Spleen (tissue), 11 donors: ENCODE measurements around the gene COLEC12. TPM values are rescaled to one million over a fixed set of nuclear protein-coding genes. Genes with fewer than 3 reads are reported as not detected.

ENCODE experiments used
- DNase-seq: peaks from one replicate; pipeline ENCODE4 v3.0.0-alpha.2; 2020
- H3K27ac ChIP-seq, 8 donors: fragments of 200-600 bp; sonication (generic) in 7 of 8; 1 replicate in 4 of 8; 2 replicates in 4 of 8; pipeline versions ENCODE4 v1.5.0 to v1.8.0; 2016 to 2021; ENCODE audit warnings: inconsistent platforms in 4 of 8, mild to moderate bottlenecking in 4 of 8, moderate library complexity in 1 of 8
- H3K27me3 ChIP-seq, 7 donors: fragments of 200-600 bp; sonication (generic) in 6 of 7; replicated peaks in 1 of 7; 1 replicate in 4 of 7; 2 replicates in 3 of 7; pipeline versions ENCODE4 v1.5.0 to v1.8.0; 2016 to 2021; ENCODE audit warnings: inconsistent platforms in 3 of 7, mild to moderate bottlenecking in 1 of 7
- H3K36me3 ChIP-seq, 6 donors: fragments of 200-600 bp; sonication (generic) in 5 of 6; 1 replicate in 4 of 6; 2 replicates in 2 of 6; pipeline versions ENCODE4 v1.5.0 to v1.8.0; 2016 to 2021; ENCODE audit warnings: inconsistent platforms in 2 of 6
- H3K4me1 ChIP-seq, 6 donors: fragments of 200-600 bp; sonication (generic) in 5 of 6; 1 replicate in 3 of 6; 2 replicates in 3 of 6; pipeline versions ENCODE4 v1.5.0 to v1.8.0; 2016 to 2021; ENCODE audit warnings: inconsistent platforms in 3 of 6
- H3K4me3 ChIP-seq, 8 donors: fragments of 200-600 bp; sonication (generic) in 7 of 8; 1 replicate in 4 of 8; 2 replicates in 4 of 8; pipeline versions ENCODE4 v1.5.0 to v1.8.0; 2016 to 2021; ENCODE audit warnings: inconsistent platforms in 4 of 8, mild to moderate bottlenecking in 4 of 8, moderate library complexity in 2 of 8
- H3K9me3 ChIP-seq, 8 donors: fragments of 200-600 bp; sonication (generic) in 7 of 8; 1 replicate in 4 of 8; 2 replicates in 4 of 8; pipeline versions ENCODE4 v1.5.0 to v1.8.0; 2016 to 2021; ENCODE audit warnings: inconsistent platforms in 4 of 8
- CTCF ChIP-seq, 11 experiments: fragments of 200-600 bp in 7 of 11; fragments of 450-650 bp in 4 of 11; sonication (generic) in 4 of 11; IDR thresholded peaks in 8 of 11; conservative IDR thresholded peaks in 3 of 11; 1 replicate in 7 of 11; 2 replicates in 4 of 11; pipeline versions ENCODE4 v1.4.0 to v1.8.0; 2016 to 2021; ENCODE audit warnings: antibody characterized with exemption in 11 of 11, inconsistent platforms in 4 of 11, mild to moderate bottlenecking in 1 of 11
- POLR2A ChIP-seq, 3 donors: fragments of 450-650 bp; IDR thresholded peaks; one replicate each; pipeline ENCODE4 v1.5.1; 2017; ENCODE audit warnings: antibody characterized with exemption in 3 of 3, mild to moderate bottlenecking in 1 of 3
- POLR2AphosphoS5 ChIP-seq, 3 donors: sonication (generic); formaldehyde crosslinking; IDR thresholded peaks; one replicate each; pipeline ENCODE4 v1.5.1; 2017; ENCODE audit warnings: antibody characterized with exemption in 3 of 3
- WGBS, 5 donors: extraction: QIAGEN DNeasy Blood & Tissue Kit in 3 of 5; methylation state at CpG; one replicate each; pipeline versions ENCODE4 v1.1.5 to v1.1.7; 2013 to 2018; 5-methylcytosine and 5-hydroxymethylcytosine counted together
- intact Hi-C: fragments of 100-400 bp; cut with DNase I; formaldehyde crosslinking; loops from one replicate; pipeline ENCODE4 v1.15.0; 2023; ENCODE audit warnings: low total_unique reads
- polyA plus RNA-seq, 3 donors: library from polyadenylated mRNA; stranded (reverse); fragments of 200-250 nt; gene quantifications; one replicate each; pipeline ENCODE4 v1.2.1, GENCODE V29; 2013
- total RNA-seq, 7 donors: library from RNA; depleted of rRNA in 3 of 7; stranded (reverse); fragments of >200 nt in 3 of 7; fragmentation: NEBNext Ultra II Directional in 4 of 7; extraction: Animal tissue kit (Norgen Biotek cat#: 25700) in 4 of 7; gene quantifications; one replicate each; pipeline versions ENCODE4 v1.1.0 to v1.2.1, GENCODE V29; 2016 to 2021
- donor health status: healthy with polysubstance abuse.
- donor health status: DM: no; HTN: no; CAD: no; lungs with moderate emphysema.
- donor health status: DM: no; HTN: no; CAD: no.
- donor health status: Bipolar disorder and iron deficiency.
- donor health status: healthy.
- donor health status: DM: no; HTN: no; CAD: no.
- donor health status: DM: yes; HTN: yes; CAD: no.

Gene COLEC12
- total and polyA plus RNA-seq, 10 donors = 0.13 to 4.5 (median 1.0) TPM

GRCh38 chr18:470661-471501, 29.6 kb downstream of the COLEC12 start:
- WGBS, 5 donors = 48 to 75% (median 54%) methylated on average over 5 of the region's 5 CpGs
- no peaks in the 10 kb centered on the region for H3K9me3 ChIP-seq
- peaks cover 0 to 4% (median 0%) of the 10 kb centered on the region in 7 donors for H3K27me3 ChIP-seq
- H3K27ac ChIP-seq = no peak overlapping the region
- no peaks in the 10 kb centered on the region for H3K36me3 ChIP-seq
- TF ChIP-seq POLR2AphosphoS5 (IDR thresholded peaks at IDR 0.05) = no peak
- no peak for TF ChIP-seq POLR2A (IDR thresholded peaks at IDR 0.05)
- TF ChIP-seq CTCF (IDR thresholded peaks at IDR 0.05 in 8 of 11, conservative IDR thresholded peaks at IDR 0.05 in 3 of 11) = no peak
- no peak overlapping the region for H3K4me3 ChIP-seq
- intact Hi-C loops = no loop called here
- DNase-seq = no peak
- peaks cover 0 to 19% (median 0%) of the 10 kb centered on the region in 6 donors for H3K4me1 ChIP-seq

- peaks cover 0 to 4% (median 0%) of the 10 kb centered on the region in 7 donors for H3K27me3 ChIP-seq
- no peaks in the 10 kb centered on the region for H3K9me3 ChIP-seq
- DNase-seq = no peak
- H3K27ac ChIP-seq = no peak overlapping the region
- H3K4me3 ChIP-seq = no peak overlapping the region
- intact Hi-C loops = no loop called here
- TF ChIP-seq POLR2A (IDR thresholded peaks at IDR 0.05) (no peak), CTCF (IDR thresholded peaks at IDR 0.05 in 8 of 11, conservative IDR thresholded peaks at IDR 0.05 in 3 of 11) (no peak), POLR2AphosphoS5 (IDR thresholded peaks at IDR 0.05) (no peak)
- H3K36me3 ChIP-seq = no peaks in the 10 kb centered on the region
- 62 to 68% (median 66%) methylated on average over 13 of the region's 13 CpGs for WGBS, 5 donors
- H3K4me1 ChIP-seq = peaks cover 0 to 25% (median 0%) of the 10 kb centered on the region in 6 donors
Observed at GRCh38 chr18:468955-469790, 31.3 kb downstream of the COLEC12 start.

DNA sequence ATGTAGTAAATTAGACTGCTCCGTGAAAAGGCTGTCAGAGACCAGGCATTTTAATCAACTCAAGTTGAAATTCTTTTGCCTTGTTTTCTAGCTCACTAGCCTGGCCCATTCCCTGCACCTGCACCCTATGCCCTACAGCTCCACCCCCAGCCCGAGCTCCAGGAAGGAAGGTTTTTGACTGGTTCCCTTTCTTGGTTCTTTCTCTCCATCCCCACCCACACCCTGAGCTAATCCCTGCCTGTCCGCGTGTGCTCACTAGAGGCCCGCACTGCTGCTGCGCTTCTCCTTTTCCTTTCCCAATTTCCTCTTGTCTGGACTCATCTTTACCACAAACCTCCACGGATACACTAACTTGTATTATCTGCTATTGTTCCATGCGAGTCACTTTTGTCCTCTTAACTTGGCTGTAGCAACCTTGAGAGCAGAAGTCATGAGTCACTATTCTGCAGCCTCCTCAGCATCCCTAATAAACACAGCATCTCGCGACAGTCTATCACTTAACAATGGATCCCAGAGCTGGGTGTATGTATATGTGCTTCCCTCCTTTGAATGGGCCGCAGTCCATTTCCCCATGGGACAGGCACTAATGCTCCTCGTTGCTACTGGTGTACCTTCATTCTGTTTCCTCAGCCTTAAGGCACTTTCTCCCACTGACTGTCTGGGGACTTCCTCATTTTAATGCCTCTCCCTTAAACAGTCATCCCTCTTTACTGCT, 36.5 kb downstream of the COLEC12 start:
- 19 to 34% (median 31%) methylated on average over 12 of the region's 12 CpGs for WGBS, 5 donors
- TF ChIP-seq POLR2AphosphoS5 (IDR thresholded peaks at IDR 0.05) (no peak), POLR2A (IDR thresholded peaks at IDR 0.05) (no peak), CTCF (IDR thresholded peaks at IDR 0.05 in 8 of 11, conservative IDR thresholded peaks at IDR 0.05 in 3 of 11) (no peak)
- Histone ChIP-seq H3K36me3 (no peaks in the 10 kb centered on the region), H3K27me3 (peaks cover 0 to 26% (median 0%) of the 10 kb centered on the region in 7 donors), H3K27ac (peak overlapping the region in 1 of 8 donors; percentile 36), H3K4me3 (no peak overlapping the region), H3K9me3 (peaks cover 0 to 6% (median 0%) of the 10 kb centered on the region in 8 donors), H3K4me1 (peaks cover 0 to 15% (median 3%) of the 10 kb centered on the region in 6 donors)
- intact Hi-C loops = no loop called here
- DNase-seq = no peak
